HEK293T (cell line): ENCODE results near the gene NSMCE4A.

Source experiments
- ARNT ChIP-seq: fragments of 450-650 bp; IDR thresholded peaks from 2 replicates; pipeline ENCODE4 v1.6.1; 2017; ENCODE audit warnings: mild to moderate bottlenecking
- BHLHE40 ChIP-seq: fragments of 450-650 bp; IDR thresholded peaks from 2 replicates; pipeline ENCODE4 v1.6.1; 2016; ENCODE audit warnings: mild to moderate bottlenecking, moderate library complexity, borderline replicate concordance
- FOXK2 ChIP-seq: fragments of 450-650 bp; IDR thresholded peaks from 2 replicates; pipeline ENCODE4 v1.6.1; 2016; ENCODE audit warnings: mild to moderate bottlenecking
- L3MBTL2 ChIP-seq: fragments of 450-650 bp; conservative IDR thresholded peaks from 2 replicates; pipeline ENCODE4 v1.6.1; 2016; ENCODE audit warnings: mild to moderate bottlenecking
- NFRKB ChIP-seq: fragments of 450-650 bp; IDR thresholded peaks from 2 replicates; pipeline ENCODE4 v1.6.1; 2016; ENCODE audit warnings: mild to moderate bottlenecking, moderate library complexity
- PKNOX1 ChIP-seq: fragments of 450-650 bp; IDR thresholded peaks from 2 replicates; pipeline ENCODE4 v1.6.1; 2016
- SP1 ChIP-seq: fragments of 450-650 bp; IDR thresholded peaks from 2 replicates; pipeline ENCODE4 v1.6.1; 2017
- ZNF384 ChIP-seq: fragments of 450-650 bp; IDR thresholded peaks from 2 replicates; pipeline ENCODE4 v1.6.1; 2016

- TF ChIP-seq ZNF384, result no peak
- no peak for TF ChIP-seq L3MBTL2
- no peak for TF ChIP-seq NFRKB
- TF ChIP-seq BHLHE40, result no peak
- no peak for TF ChIP-seq FOXK2
- TF ChIP-seq PKNOX1, result no peak
- no peak for TF ChIP-seq SP1
- TF ChIP-seq ARNT, result no peak
These were observed 19.5 kb upstream of the NSMCE4A start for GRCh38 chr10:121994429-121994941.
